Endothelial cell of umbilical vein (primary cell): ENCODE results near the gene CGNL1. TPM values are rescaled to one million over a fixed set of nuclear protein-coding genes. Genes with fewer than 3 reads are reported as not detected.

ENCODE experiments used
- BruUV-seq: library from RNA; stranded (reverse); fragments of 400-500 nt; replicated peaks from 2 replicates; lab custom pipeline; 2021; lab: Mats Ljungman, UMichigan
- CTCF ChIA-PET: fragments of 300-600, 350-600 bp; sonication (Branson Sonifier 250); formaldehyde crosslinking; loops from one replicate; lab custom pipeline; 2021; ENCODE audit warnings: antibody characterized with exemption, inconsistent platforms; lab: Charles Lee
- POLR2A ChIA-PET: fragments of 300-600, 350-600 bp; sonication (Branson Sonifier 250); formaldehyde crosslinking; loops from one replicate; lab custom pipeline; 2021; ENCODE audit warnings: antibody characterized with exemption, inconsistent platforms; lab: Charles Lee
- DNase-seq: peaks from one replicate; pipeline ENCODE4 v3.0.0-alpha.2; 2011; ENCODE audit warnings: low read depth, low spot score
- FAIRE-seq: peaks from 2 replicates; lab custom pipeline; 2011; peaks lifted over from hg19 to GRCh38; lab: Jason Lieb, UNC
- H2AFZ ChIP-seq: 2 replicates; pipeline ENCODE4 v1.6.0; 2012; ENCODE audit warnings: low read depth, low read length, control low read depth, inconsistent platforms
- H3K27ac ChIP-seq: 2 replicates; pipeline ENCODE4 v1.5.1; 2011; ENCODE audit warnings: low read depth, mild to moderate bottlenecking, control low read depth, low read length, moderate library complexity; ENCODE audit not compliant: insufficient read depth
- H3K27me3 ChIP-seq, 2 experiments: 2 replicates each; pipeline versions ENCODE4 v1.6.0 to v1.6.1; 2011; ENCODE audit warnings: low read length in 2 of 2, mixed read lengths in 1 of 2; ENCODE audit not compliant: control insufficient read depth in 2 of 2, insufficient read depth in 2 of 2
- H3K36me3 ChIP-seq, 2 experiments: 2 replicates in 1 of 2; 3 replicates in 1 of 2; pipeline ENCODE4 v1.5.1; 2011; ENCODE audit warnings: low read length in 2 of 2, mild to moderate bottlenecking in 1 of 2, moderate library complexity in 1 of 2; ENCODE audit not compliant: control insufficient read depth in 2 of 2, insufficient read depth in 2 of 2; ENCODE audit errors: extremely low read depth in 1 of 2
- H3K4me1 ChIP-seq: 3 replicates; pipeline ENCODE4 v1.5.1; 2011; ENCODE audit warnings: mild to moderate bottlenecking, low read length; ENCODE audit not compliant: control insufficient read depth, insufficient read depth; ENCODE audit errors: extremely low read depth
- H3K4me2 ChIP-seq: 2 replicates; pipeline ENCODE4 v1.6.1; 2011; ENCODE audit warnings: low read length, control low read depth, mixed read lengths; ENCODE audit not compliant: insufficient read depth
- H3K4me3 ChIP-seq, 3 experiments: fragments of 200-600 bp in 1 of 3; sonication (generic), shearing (Covaris generic) in 1 of 3; replicated peaks in 1 of 3; 2 replicates each; pipeline ENCODE4 v1.5.1; 2011 to 2016; ENCODE audit warnings: control low read depth in 3 of 3, low read length in 3 of 3, mild to moderate bottlenecking in 2 of 3, inconsistent platforms in 1 of 3, low read depth in 1 of 3, moderate library complexity in 1 of 3; ENCODE audit not compliant: insufficient read depth in 1 of 3
- H3K79me2 ChIP-seq: 2 replicates; pipeline ENCODE4 v1.6.0; 2012; ENCODE audit warnings: low read length, inconsistent platforms; ENCODE audit not compliant: control insufficient read depth, insufficient read depth
- H3K9ac ChIP-seq: replicated peaks from 2 replicates; pipeline ENCODE3; 2011; ENCODE audit warnings: low read length, control low read depth; ENCODE audit not compliant: insufficient read depth; ENCODE audit errors: extremely low read depth
- H3K9me1 ChIP-seq: replicated peaks from 3 replicates; pipeline ENCODE4 v1.6.0; 2011; ENCODE audit warnings: mild to moderate bottlenecking, low read length; ENCODE audit not compliant: control insufficient read depth, insufficient read depth; ENCODE audit errors: extremely low read depth
- H3K9me3 ChIP-seq: replicated peaks from 2 replicates; pipeline ENCODE4 v1.5.1; 2012; ENCODE audit warnings: low read length, inconsistent platforms; ENCODE audit not compliant: control insufficient read depth, insufficient read depth
- H4K20me1 ChIP-seq: replicated peaks from 2 replicates; pipeline ENCODE3; 2011; ENCODE audit warnings: mild to moderate bottlenecking, low read length; ENCODE audit not compliant: control insufficient read depth, insufficient read depth; ENCODE audit errors: extremely low read depth
- EZH2 ChIP-seq: IDR thresholded peaks from 2 replicates; pipeline ENCODE4 v1.6.1; 2012; ENCODE audit warnings: borderline replicate concordance, low read depth, mild to moderate bottlenecking, moderate library complexity, low read length, inconsistent platforms; ENCODE audit not compliant: severe bottlenecking
- FOS ChIP-seq: IDR thresholded peaks from 2 replicates; pipeline ENCODE4 v1.6.1; 2011; ENCODE audit warnings: mild to moderate bottlenecking, low read length, moderate library complexity, borderline replicate concordance; ENCODE audit not compliant: insufficient read depth
- GATA2 ChIP-seq: IDR thresholded peaks from 2 replicates; pipeline ENCODE4 v1.7.0; 2011; ENCODE audit warnings: low read depth, mild to moderate bottlenecking, moderate library complexity, mixed read lengths, low read length; ENCODE audit not compliant: insufficient read length, insufficient read depth
- JUN ChIP-seq: IDR thresholded peaks from 2 replicates; pipeline ENCODE4 v1.6.1; 2011; ENCODE audit warnings: borderline replicate concordance, low read depth; ENCODE audit not compliant: insufficient read length, insufficient read depth
- MYC ChIP-seq: IDR thresholded peaks from one replicate; pipeline ENCODE4 v1.6.1; 2011; ENCODE audit warnings: mild to moderate bottlenecking, low read depth, low read length
- POLR2A ChIP-seq: IDR thresholded peaks from 2 replicates; pipeline ENCODE4 v1.6.1; 2012; ENCODE audit warnings: low read depth, mild to moderate bottlenecking, control low read depth, low read length
- POLR2AphosphoS5 ChIP-seq: IDR thresholded peaks from 2 replicates; pipeline ENCODE4 v1.6.1; 2012; ENCODE audit warnings: low read depth, mild to moderate bottlenecking, control low read depth, low read length, moderate library complexity; ENCODE audit not compliant: insufficient read depth
- dilution Hi-C: fragments of 300-500 bp; cut with MboI; formaldehyde crosslinking; loops from one replicate; pipeline ENCODE4 v1.15.0; 2019; ENCODE audit warnings: low sequenced_read_pairs; ENCODE audit not compliant: extremely low pct_ligation_motif_present
- intact Hi-C: fragments of 100-400 bp; cut with micrococcal nuclease; formaldehyde crosslinking; loops from one replicate; pipeline ENCODE4 v1.10.0; 2022
- polyA plus RNA-seq, 4 experiments: library from polyadenylated mRNA; depleted of rRNA in 3 of 4; stranded (reverse) in 3 of 4; unstranded in 1 of 4; fragments of >200 nt; gene quantifications; 2 replicates each; pipeline versions ENCODE4 v1.2.1 to v1.2.3, GENCODE V29; 2011 to 2012; ENCODE audit warnings: missing spikeins in 1 of 4
- total RNA-seq: library from RNA; stranded (reverse); gene quantifications from 2 replicates; pipeline ENCODE4 v1.2.3, GENCODE V29; 2021
- TF ChIP-seq, protein P1 (sequence below), 2 donors: IDR thresholded peaks; 1 replicate in 1 of 2; 2 replicates in 1 of 2; pipeline ENCODE4 v1.5.1; 2011; ENCODE audit warnings: low read length in 2 of 2, mild to moderate bottlenecking in 2 of 2, moderate library complexity in 2 of 2, control low read depth in 1 of 2, inconsistent platforms in 1 of 2, low read depth in 1 of 2; ENCODE audit not compliant: insufficient read depth in 1 of 2; ENCODE audit errors: extremely low read depth in 1 of 2
- TF ChIP-seq, protein P2 (sequence below): IDR thresholded peaks from 2 replicates; pipeline ENCODE4 v1.6.1; 2011; ENCODE audit not compliant: insufficient read depth, insufficient read length

CGNL1 gene
- total and polyA plus RNA-seq, 2 donors (not counting 3 experiments of a cell fraction or from before 2014, with no cell fraction given), result 6.9 to 27.1 TPM

DNA sequence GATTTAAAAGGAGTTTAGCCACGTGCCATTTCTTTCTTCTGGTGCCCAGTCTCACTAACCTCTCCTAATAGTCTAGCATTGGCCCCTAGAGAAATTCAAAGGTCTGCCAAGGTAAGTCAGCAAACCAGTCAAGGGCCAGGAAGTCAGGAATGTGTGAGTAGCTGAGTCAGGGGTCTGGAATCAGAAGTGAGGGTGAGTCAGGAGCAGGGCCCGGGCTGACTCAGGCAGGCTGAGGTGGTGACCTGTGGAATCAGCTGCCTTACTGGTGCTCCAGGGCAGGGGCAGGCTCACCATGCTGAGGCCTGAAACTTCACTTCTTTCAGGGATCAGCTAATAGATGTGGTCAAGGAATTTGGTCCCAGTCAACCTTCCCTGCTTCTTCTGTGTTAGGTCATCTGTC is 109.6 kb downstream of the CGNL1 start:
- H3K27ac ChIP-seq, result peak overlapping the region; percentile 56
- CTCF ChIA-PET, result interaction anchor here (0.8 to 2.3 kb wide), 6 partner anchors 10 to 141 kb away, joined by 3 to 8 read pairs (median 5); no protein-coding TSS in a partner anchor
- peak; percentile 92 for FAIRE-seq

More for the DNA sequence above, 109.6 kb downstream of the CGNL1 start:
- peak; percentile 82 for DNase-seq
- H3K9me1 ChIP-seq, result no peaks in the 10 kb centered on the region
- POLR2A ChIA-PET, result no interaction called here
- H3K79me2 ChIP-seq, result no peaks in the 10 kb centered on the region
- no peaks in the 10 kb centered on the region for H3K9me3 ChIP-seq
- dilution Hi-C loops, result no loop called here
- TF ChIP-seq JUN, result peak; percentile 86
- TF ChIP-seq POLR2A, result no peak
- TF ChIP-seq POLR2AphosphoS5, result peak; percentile 84
- no peak for TF ChIP-seq EZH2
- no peak for TF ChIP-seq GATA2
- TF ChIP-seq FOS, result peak; percentile 99
- TF ChIP-seq, protein P1, sequence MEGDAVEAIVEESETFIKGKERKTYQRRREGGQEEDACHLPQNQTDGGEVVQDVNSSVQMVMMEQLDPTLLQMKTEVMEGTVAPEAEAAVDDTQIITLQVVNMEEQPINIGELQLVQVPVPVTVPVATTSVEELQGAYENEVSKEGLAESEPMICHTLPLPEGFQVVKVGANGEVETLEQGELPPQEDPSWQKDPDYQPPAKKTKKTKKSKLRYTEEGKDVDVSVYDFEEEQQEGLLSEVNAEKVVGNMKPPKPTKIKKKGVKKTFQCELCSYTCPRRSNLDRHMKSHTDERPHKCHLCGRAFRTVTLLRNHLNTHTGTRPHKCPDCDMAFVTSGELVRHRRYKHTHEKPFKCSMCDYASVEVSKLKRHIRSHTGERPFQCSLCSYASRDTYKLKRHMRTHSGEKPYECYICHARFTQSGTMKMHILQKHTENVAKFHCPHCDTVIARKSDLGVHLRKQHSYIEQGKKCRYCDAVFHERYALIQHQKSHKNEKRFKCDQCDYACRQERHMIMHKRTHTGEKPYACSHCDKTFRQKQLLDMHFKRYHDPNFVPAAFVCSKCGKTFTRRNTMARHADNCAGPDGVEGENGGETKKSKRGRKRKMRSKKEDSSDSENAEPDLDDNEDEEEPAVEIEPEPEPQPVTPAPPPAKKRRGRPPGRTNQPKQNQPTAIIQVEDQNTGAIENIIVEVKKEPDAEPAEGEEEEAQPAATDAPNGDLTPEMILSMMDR (IDR thresholded peaks at IDR 0.05; ENCODE audit: extremely low read depth in 1 of 2, insufficient read depth in 1 of 2, low read depth in 1 of 2, low read length in 2 of 2), result no peak
- TF ChIP-seq MYC, result no peak
- TF ChIP-seq, protein P2, sequence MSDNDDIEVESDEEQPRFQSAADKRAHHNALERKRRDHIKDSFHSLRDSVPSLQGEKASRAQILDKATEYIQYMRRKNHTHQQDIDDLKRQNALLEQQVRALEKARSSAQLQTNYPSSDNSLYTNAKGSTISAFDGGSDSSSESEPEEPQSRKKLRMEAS, result no peak
- H3K4me2 ChIP-seq, result peak overlapping the region; percentile 20
- no peaks in the 10 kb centered on the region for H3K36me3 ChIP-seq
- BruUV-seq, result no TSS peak
- H3K27me3 ChIP-seq, result no peaks in the 10 kb centered on the region
- no peaks in the 10 kb centered on the region for H4K20me1 ChIP-seq
- intact Hi-C loops, result loop anchor here (2.0 to 5.0 kb wide), 2 partner anchors 21 to 39 kb away; no protein-coding TSS in a partner anchor
- peaks cover 22% of the 10 kb centered on the region for H3K4me1 ChIP-seq
- peak overlapping the region; percentile 24 for H2AFZ ChIP-seq
- no peak overlapping the region for H3K9ac ChIP-seq
- no peak overlapping the region for H3K4me3 ChIP-seq
